PFSK-1 (cell line): ENCODE results near the gene FLRT1.

Experiments
- FOXP2 ChIP-seq: optimal IDR thresholded peaks from 2 replicates; pipeline ENCODE3; 2011; ENCODE audit warnings: borderline replicate concordance, control low read depth, inconsistent platforms; ENCODE audit not compliant: insufficient read depth; ENCODE audit errors: extremely low read length, extremely low read depth
- POLR2AphosphoS5 ChIP-seq: IDR thresholded peaks from 2 replicates; pipeline ENCODE4 v1.6.1; 2012; ENCODE audit warnings: low read depth, mild to moderate bottlenecking, control low read depth, low read length, moderate library complexity
- REST ChIP-seq, 2 experiments: IDR thresholded peaks; 2 replicates each; pipeline versions ENCODE4 v1.6.1 to v1.8.0; 2011 to 2012; ENCODE audit warnings: low read depth in 2 of 2, low read length in 2 of 2, control low read depth in 1 of 2, inconsistent platforms in 1 of 2, mild to moderate bottlenecking in 1 of 2, moderate library complexity in 1 of 2; ENCODE audit not compliant: insufficient read depth in 1 of 2
- SIN3A ChIP-seq: IDR thresholded peaks from 2 replicates; pipeline ENCODE4 v1.6.1; 2012; ENCODE audit warnings: mild to moderate bottlenecking, low read length, moderate library complexity, borderline replicate concordance; ENCODE audit not compliant: insufficient read depth
- TAF1 ChIP-seq: IDR thresholded peaks from 2 replicates; pipeline ENCODE4 v1.6.1; 2012; ENCODE audit warnings: low read length, control low read depth, borderline replicate concordance; ENCODE audit not compliant: insufficient read depth

- TF ChIP-seq POLR2AphosphoS5 (no peak), TAF1 (no peak), REST (IDR thresholded peaks at IDR 0.05; ENCODE audit: insufficient read depth in 1 of 2, low read depth in 2 of 2, low read length in 2 of 2) (no peak), FOXP2 (no peak), SIN3A (no peak)
These were observed 16.7 kb downstream of the FLRT1 start for GRCh38 chr11:64052436-64052835.
